ENCODE results near the gene SRSF8. TPM values are rescaled to one million over a fixed set of nuclear protein-coding genes. Genes with fewer than 3 reads are reported as not detected.
"Not testable (repeated sequence)": the region's sequence is repeated elsewhere in the genome, so short reads cannot be mapped to it uniquely, and the experiment has no call there.

Gene SRSF8
- total RNA-seq, 3 donors from 2014 or later = 41.3 to 42.5 (median 41.4) TPM

- Histone ChIP-seq H3K9me3 (no peaks in the 10 kb centered on the region), H3K4me3 (no peak overlapping the region), H3K4me1 (ENCODE audit: low read depth) (no peaks in the 10 kb centered on the region), H3K36me3 (ENCODE audit: low read depth) (no peaks in the 10 kb centered on the region)
- intact Hi-C loops (cut with DNase I, micrococcal nuclease) = no loop called here
- ATAC-seq (no peak), DNase-seq (no peak)
- no peak for TF ChIP-seq CTCF (IDR thresholded peaks at IDR 0.05)
These were observed 24.5 kb upstream of the SRSF8 start for GRCh38 chr11:95042239-95042638.

- TF ChIP-seq CTCF (IDR thresholded peaks at IDR 0.05) = no peak
- no peak for DNase-seq
- Histone ChIP-seq H3K4me1 (ENCODE audit: low read depth) (no peaks in the 10 kb centered on the region), H3K9me3 (no peaks in the 10 kb centered on the region), H3K4me3 (no peak overlapping the region), H3K36me3 (ENCODE audit: low read depth) (no peaks in the 10 kb centered on the region)
- ATAC-seq = no peak
- intact Hi-C loops (cut with DNase I, micrococcal nuclease) = no loop called here
These were observed 23.8 kb upstream of the SRSF8 start for GRCh38 chr11:95042906-95043305.

GRCh38 chr11:95044010-95044409, 22.7 kb upstream of the SRSF8 start:
- H3K4me1 ChIP-seq (ENCODE audit: low read depth) = no peaks in the 10 kb centered on the region
- DNase-seq (no peak), ATAC-seq (no peak)
- no peak overlapping the region for H3K4me3 ChIP-seq
- H3K9me3 ChIP-seq = no peaks in the 10 kb centered on the region
- no peak for TF ChIP-seq CTCF (IDR thresholded peaks at IDR 0.05)
- intact Hi-C loops (cut with DNase I, micrococcal nuclease) = no loop called here
- H3K36me3 ChIP-seq (ENCODE audit: low read depth) = no peaks in the 10 kb centered on the region

- Histone ChIP-seq H3K36me3 (ENCODE audit: low read depth) (no peaks in the 10 kb centered on the region), H3K9me3 (no peaks in the 10 kb centered on the region), H3K4me3 (no peak overlapping the region), H3K4me1 (ENCODE audit: low read depth) (peaks cover 3% of the 10 kb centered on the region)
- no peak for ATAC-seq
- intact Hi-C loops (cut with DNase I, micrococcal nuclease) = no loop called here
- no peak for TF ChIP-seq CTCF (IDR thresholded peaks at IDR 0.05)
- DNase-seq = no peak
These were observed 20.9 kb upstream of the SRSF8 start for GRCh38 chr11:95045812-95046211.

GRCh38 chr11:95049122-95049521, 17.6 kb upstream of the SRSF8 start, which contains the start of gene KDM4F:
Gene KDM4F, plus strand, starts transcription at chr11:95049422.
- H3K4me1 ChIP-seq (ENCODE audit: low read depth); DNase-seq; H3K9me3 ChIP-seq; H3K4me3 ChIP-seq; intact Hi-C loops (cut with DNase I, micrococcal nuclease); ATAC-seq; H3K36me3 ChIP-seq (ENCODE audit: low read depth): not testable (repeated sequence)

GRCh38 chr11:95050595-95051202, 16.0 kb upstream of the SRSF8 start:
- no peaks in the 10 kb centered on the region for H3K9me3 ChIP-seq
- no peak for TF ChIP-seq CTCF (IDR thresholded peaks at IDR 0.05)

More at GRCh38 chr11:95050595-95051202, 16.0 kb upstream of the SRSF8 start:
- ATAC-seq = no peak
- H3K36me3 ChIP-seq (ENCODE audit: low read depth) = no peaks in the 10 kb centered on the region
- H3K4me1 ChIP-seq (ENCODE audit: low read depth) = peaks cover 3% of the 10 kb centered on the region
- intact Hi-C loops (cut with DNase I, micrococcal nuclease) = no loop called here
- no peak overlapping the region for H3K4me3 ChIP-seq
- no peak for DNase-seq

Data from mucosa of descending colon (tissue), 3 donors.